ENCODE measurements around the gene RPS6KB2.

RPS6KB2 gene

GRCh38 chr11:67422891-67423290 lies 5.4 kb upstream of the RPS6KB2 start:
- TF ChIP-seq MAX (IDR thresholded peaks at IDR 0.05) (no peak), ZBTB7A (IDR thresholded peaks at IDR 0.05; ENCODE audit: low read depth) (no peak), CREB1 (IDR thresholded peaks at IDR 0.05; ENCODE audit: low read depth) (no peak), FOXM1 (IDR thresholded peaks at IDR 0.05; ENCODE audit: borderline replicate concordance, low read depth) (no peak), REST (IDR thresholded peaks at IDR 0.05; ENCODE audit: low read depth) (no peak), TEAD4 (IDR thresholded peaks at IDR 0.05) (no peak), EP300 (IDR thresholded peaks at IDR 0.05; ENCODE audit: borderline replicate concordance) (no peak), TAF1 (IDR thresholded peaks at IDR 0.05; ENCODE audit: low read depth) (no peak), YY1 (IDR thresholded peaks at IDR 0.05; ENCODE audit: low read depth) (no peak)
- TF ChIP-seq, protein P1, sequence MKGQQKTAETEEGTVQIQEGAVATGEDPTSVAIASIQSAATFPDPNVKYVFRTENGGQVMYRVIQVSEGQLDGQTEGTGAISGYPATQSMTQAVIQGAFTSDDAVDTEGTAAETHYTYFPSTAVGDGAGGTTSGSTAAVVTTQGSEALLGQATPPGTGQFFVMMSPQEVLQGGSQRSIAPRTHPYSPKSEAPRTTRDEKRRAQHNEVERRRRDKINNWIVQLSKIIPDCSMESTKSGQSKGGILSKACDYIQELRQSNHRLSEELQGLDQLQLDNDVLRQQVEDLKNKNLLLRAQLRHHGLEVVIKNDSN (IDR thresholded peaks at IDR 0.05), result no peak

GRCh38 chr11:67423466-67423865 lies 4.8 kb upstream of the RPS6KB2 start:
- no peak for TF ChIP-seq EP300 (IDR thresholded peaks at IDR 0.05; ENCODE audit: borderline replicate concordance)
- TF ChIP-seq TCF12 (IDR thresholded peaks at IDR 0.05; ENCODE audit: low read depth), result no peak
- no peak for TF ChIP-seq REST (IDR thresholded peaks at IDR 0.05; ENCODE audit: low read depth)
- TF ChIP-seq, protein P1 (IDR thresholded peaks at IDR 0.05), result no peak
- no peak for TF ChIP-seq MAX (IDR thresholded peaks at IDR 0.05)
- TF ChIP-seq TAF1 (IDR thresholded peaks at IDR 0.05; ENCODE audit: low read depth), result no peak
- TF ChIP-seq NFIC (IDR thresholded peaks at IDR 0.05), result no peak
- TF ChIP-seq CEBPB (IDR thresholded peaks at IDR 0.05), result no peak
- no peak for TF ChIP-seq ZBTB7A (IDR thresholded peaks at IDR 0.05; ENCODE audit: low read depth)
- no peak for TF ChIP-seq TEAD4 (IDR thresholded peaks at IDR 0.05)
- TF ChIP-seq RAD21 (IDR thresholded peaks at IDR 0.05; ENCODE audit: low read depth), result no peak
- no peak for TF ChIP-seq YY1 (IDR thresholded peaks at IDR 0.05; ENCODE audit: low read depth)
- TF ChIP-seq FOXM1 (IDR thresholded peaks at IDR 0.05; ENCODE audit: borderline replicate concordance, low read depth), result no peak
- TF ChIP-seq EGR1 (IDR thresholded peaks at IDR 0.05), result no peak
- TF ChIP-seq CREB1 (IDR thresholded peaks at IDR 0.05; ENCODE audit: low read depth), result no peak

- no peak for TF ChIP-seq MAX (IDR thresholded peaks at IDR 0.05)
- TF ChIP-seq ZBTB7A (IDR thresholded peaks at IDR 0.05; ENCODE audit: low read depth), result no peak
- no peak for TF ChIP-seq RAD21 (IDR thresholded peaks at IDR 0.05; ENCODE audit: low read depth)
- TF ChIP-seq TEAD4 (IDR thresholded peaks at IDR 0.05), result no peak
- TF ChIP-seq EP300 (IDR thresholded peaks at IDR 0.05; ENCODE audit: borderline replicate concordance), result no peak
- TF ChIP-seq CEBPB (IDR thresholded peaks at IDR 0.05), result no peak
- no peak for TF ChIP-seq YY1 (IDR thresholded peaks at IDR 0.05; ENCODE audit: low read depth)
- TF ChIP-seq NFIC (IDR thresholded peaks at IDR 0.05), result no peak
- TF ChIP-seq TCF12 (IDR thresholded peaks at IDR 0.05; ENCODE audit: low read depth), result no peak
- TF ChIP-seq EGR1 (IDR thresholded peaks at IDR 0.05), result no peak
- TF ChIP-seq CREB1 (IDR thresholded peaks at IDR 0.05; ENCODE audit: low read depth), result no peak
- no peak for TF ChIP-seq FOXM1 (IDR thresholded peaks at IDR 0.05; ENCODE audit: borderline replicate concordance, low read depth)
- no peak for TF ChIP-seq TAF1 (IDR thresholded peaks at IDR 0.05; ENCODE audit: low read depth)
- TF ChIP-seq, protein P1 (IDR thresholded peaks at IDR 0.05), result no peak
- TF ChIP-seq REST (IDR thresholded peaks at IDR 0.05; ENCODE audit: low read depth), result no peak
These were observed 4.2 kb upstream of the RPS6KB2 start for GRCh38 chr11:67423891-67424613.

All from Ishikawa (cell line).